Measurements from ENCODE around the gene FOXC2.
"Not testable (repeated sequence)": the region's sequence is repeated elsewhere in the genome, so short reads cannot be mapped to it uniquely, and the experiment has no call there.

The FOXC2 gene

GRCh38 chr16:86585821-86586611, 19.4 kb downstream of the FOXC2 start:
- Histone ChIP-seq H3K9me3 (ENCODE audit: insufficient read depth, low read depth, low read length) (no peaks in the 10 kb centered on the region), H3K27ac (ENCODE audit: low read length) (no peak overlapping the region), H3K27me3 (ENCODE audit: insufficient read depth, low read length) (peaks cover 54% of the 10 kb centered on the region), H3K36me3 (ENCODE audit: insufficient read depth, low read depth, low read length) (no peaks in the 10 kb centered on the region), H3K9ac (ENCODE audit: low read depth, low read length) (no peak overlapping the region), H3K4me1 (ENCODE audit: insufficient read depth, low read length) (no peaks in the 10 kb centered on the region), H3K4me3 (ENCODE audit: low read length) (no peak overlapping the region)

- Histone ChIP-seq H3K36me3 (ENCODE audit: insufficient read depth, low read depth, low read length) (no peaks in the 10 kb centered on the region), H3K27ac (ENCODE audit: low read length) (no peak overlapping the region), H3K27me3 (ENCODE audit: insufficient read depth, low read length) (peaks cover 39% of the 10 kb centered on the region), H3K9ac (ENCODE audit: low read depth, low read length) (no peak overlapping the region), H3K4me3 (ENCODE audit: low read length) (no peak overlapping the region), H3K4me1 (ENCODE audit: insufficient read depth, low read length) (no peaks in the 10 kb centered on the region), H3K9me3 (ENCODE audit: insufficient read depth, low read depth, low read length) (no peaks in the 10 kb centered on the region)
These were observed 20.9 kb downstream of the FOXC2 start for GRCh38 chr16:86587487-86587886.

- not testable (repeated sequence) for H3K36me3 ChIP-seq (ENCODE audit: insufficient read depth, low read depth, low read length); H3K4me3 ChIP-seq (ENCODE audit: low read length); H3K9ac ChIP-seq (ENCODE audit: low read depth, low read length); H3K27ac ChIP-seq (ENCODE audit: low read length); H3K9me3 ChIP-seq (ENCODE audit: insufficient read depth, low read depth, low read length); H3K4me1 ChIP-seq (ENCODE audit: insufficient read depth, low read length)
- H3K27me3 ChIP-seq (ENCODE audit: insufficient read depth, low read length), result peaks cover 35% of the 10 kb centered on the region
These were observed 21.3 kb downstream of the FOXC2 start for GRCh38 chr16:86587955-86588354.

- peaks cover 11% of the 10 kb centered on the region; the same call in 1 of the 2 replicates for H3K27me3 ChIP-seq (ENCODE audit: insufficient read depth, low read length)
- H3K9me3 ChIP-seq (ENCODE audit: insufficient read depth, low read depth, low read length), result no peaks in the 10 kb centered on the region
- no peak overlapping the region for H3K4me3 ChIP-seq (ENCODE audit: low read length)
- no peak overlapping the region for H3K9ac ChIP-seq (ENCODE audit: low read depth, low read length)
- no peaks in the 10 kb centered on the region for H3K4me1 ChIP-seq (ENCODE audit: insufficient read depth, low read length)
- H3K27ac ChIP-seq (ENCODE audit: low read length), result no peak overlapping the region
- no peaks in the 10 kb centered on the region for H3K36me3 ChIP-seq (ENCODE audit: insufficient read depth, low read depth, low read length)
These were observed 24.0 kb downstream of the FOXC2 start for GRCh38 chr16:86590501-86591144.

- H3K4me1 ChIP-seq (ENCODE audit: insufficient read depth, low read length), result no peaks in the 10 kb centered on the region
- H3K36me3 ChIP-seq (ENCODE audit: insufficient read depth, low read depth, low read length), result no peaks in the 10 kb centered on the region
- no peak overlapping the region for H3K4me3 ChIP-seq (ENCODE audit: low read length)
- no peaks in the 10 kb centered on the region for H3K9me3 ChIP-seq (ENCODE audit: insufficient read depth, low read depth, low read length)
- peaks cover 10% of the 10 kb centered on the region; the same call in 1 of the 2 replicates for H3K27me3 ChIP-seq (ENCODE audit: insufficient read depth, low read length)
- H3K9ac ChIP-seq (ENCODE audit: low read depth, low read length), result no peak overlapping the region
- H3K27ac ChIP-seq (ENCODE audit: low read length), result no peak overlapping the region
These were observed 24.6 kb downstream of the FOXC2 start for GRCh38 chr16:86591270-86591669.

- Histone ChIP-seq H3K36me3 (ENCODE audit: insufficient read depth, low read depth, low read length) (no peaks in the 10 kb centered on the region), H3K4me1 (ENCODE audit: insufficient read depth, low read length) (no peaks in the 10 kb centered on the region), H3K9ac (ENCODE audit: low read depth, low read length) (no peak overlapping the region), H3K4me3 (ENCODE audit: low read length) (no peak overlapping the region), H3K9me3 (ENCODE audit: insufficient read depth, low read depth, low read length) (no peaks in the 10 kb centered on the region), H3K27ac (ENCODE audit: low read length) (no peak overlapping the region), H3K27me3 (ENCODE audit: insufficient read depth, low read length) (peaks cover 10% of the 10 kb centered on the region; the same call in 1 of the 2 replicates)
These were observed 27.4 kb downstream of the FOXC2 start for GRCh38 chr16:86593913-86594620.

GRCh38 chr16:86594721-86595120, 28.1 kb downstream of the FOXC2 start:
- H3K4me3 ChIP-seq (ENCODE audit: low read length), result no peak overlapping the region
- no peak overlapping the region for H3K27ac ChIP-seq (ENCODE audit: low read length)
- no peaks in the 10 kb centered on the region for H3K36me3 ChIP-seq (ENCODE audit: insufficient read depth, low read depth, low read length)
- H3K27me3 ChIP-seq (ENCODE audit: insufficient read depth, low read length), result peaks cover 5% of the 10 kb centered on the region; the same call in 1 of the 2 replicates
- H3K9me3 ChIP-seq (ENCODE audit: insufficient read depth, low read depth, low read length), result no peaks in the 10 kb centered on the region
- H3K9ac ChIP-seq (ENCODE audit: low read depth, low read length), result no peak overlapping the region
- no peaks in the 10 kb centered on the region for H3K4me1 ChIP-seq (ENCODE audit: insufficient read depth, low read length)

- Histone ChIP-seq H3K27ac (ENCODE audit: low read length) (no peak overlapping the region), H3K4me1 (ENCODE audit: insufficient read depth, low read length) (no peaks in the 10 kb centered on the region), H3K9ac (ENCODE audit: low read depth, low read length) (no peak overlapping the region), H3K4me3 (ENCODE audit: low read length) (no peak overlapping the region), H3K9me3 (ENCODE audit: insufficient read depth, low read depth, low read length) (no peaks in the 10 kb centered on the region), H3K36me3 (ENCODE audit: insufficient read depth, low read depth, low read length) (no peaks in the 10 kb centered on the region), H3K27me3 (ENCODE audit: insufficient read depth, low read length) (no peaks in the 10 kb centered on the region; the same call in 1 of the 2 replicates)
These were observed 29.5 kb downstream of the FOXC2 start for GRCh38 chr16:86595983-86596605.

GRCh38 chr16:86597126-86597879, 30.7 kb downstream of the FOXC2 start:
- H3K27me3 ChIP-seq (ENCODE audit: insufficient read depth, low read length), result no peaks in the 10 kb centered on the region; the same call in 1 of the 2 replicates
- H3K27ac ChIP-seq (ENCODE audit: low read length), result no peak overlapping the region
- H3K4me1 ChIP-seq (ENCODE audit: insufficient read depth, low read length), result no peaks in the 10 kb centered on the region
- no peak overlapping the region for H3K9ac ChIP-seq (ENCODE audit: low read depth, low read length)
- no peaks in the 10 kb centered on the region for H3K9me3 ChIP-seq (ENCODE audit: insufficient read depth, low read depth, low read length)
- H3K4me3 ChIP-seq (ENCODE audit: low read length), result no peak overlapping the region
- H3K36me3 ChIP-seq (ENCODE audit: insufficient read depth, low read depth, low read length), result no peaks in the 10 kb centered on the region

GRCh38 chr16:86597880-86598606, 31.4 kb downstream of the FOXC2 start:
- H3K27ac ChIP-seq (ENCODE audit: low read length), result no peak overlapping the region
- H3K36me3 ChIP-seq (ENCODE audit: insufficient read depth, low read depth, low read length), result no peaks in the 10 kb centered on the region
- H3K4me1 ChIP-seq (ENCODE audit: insufficient read depth, low read length), result no peaks in the 10 kb centered on the region
- no peak overlapping the region for H3K4me3 ChIP-seq (ENCODE audit: low read length)
- H3K27me3 ChIP-seq (ENCODE audit: insufficient read depth, low read length), result no peaks in the 10 kb centered on the region; the same call in 1 of the 2 replicates
- no peaks in the 10 kb centered on the region for H3K9me3 ChIP-seq (ENCODE audit: insufficient read depth, low read depth, low read length)
- no peak overlapping the region for H3K9ac ChIP-seq (ENCODE audit: low read depth, low read length)

All from iPS-20b (cell line).